ENCODE measurements around the gene THADA.
"Not testable (repeated sequence)": the region's sequence is repeated elsewhere in the genome, so short reads cannot be mapped to it uniquely, and the experiment has no call there.

The THADA gene

GRCh38 chr2:43541165-43541564 is 54.7 kb downstream of the THADA start:
- no peak for DNase-seq (ENCODE audit: low read depth in 2 of 2)

DNA sequence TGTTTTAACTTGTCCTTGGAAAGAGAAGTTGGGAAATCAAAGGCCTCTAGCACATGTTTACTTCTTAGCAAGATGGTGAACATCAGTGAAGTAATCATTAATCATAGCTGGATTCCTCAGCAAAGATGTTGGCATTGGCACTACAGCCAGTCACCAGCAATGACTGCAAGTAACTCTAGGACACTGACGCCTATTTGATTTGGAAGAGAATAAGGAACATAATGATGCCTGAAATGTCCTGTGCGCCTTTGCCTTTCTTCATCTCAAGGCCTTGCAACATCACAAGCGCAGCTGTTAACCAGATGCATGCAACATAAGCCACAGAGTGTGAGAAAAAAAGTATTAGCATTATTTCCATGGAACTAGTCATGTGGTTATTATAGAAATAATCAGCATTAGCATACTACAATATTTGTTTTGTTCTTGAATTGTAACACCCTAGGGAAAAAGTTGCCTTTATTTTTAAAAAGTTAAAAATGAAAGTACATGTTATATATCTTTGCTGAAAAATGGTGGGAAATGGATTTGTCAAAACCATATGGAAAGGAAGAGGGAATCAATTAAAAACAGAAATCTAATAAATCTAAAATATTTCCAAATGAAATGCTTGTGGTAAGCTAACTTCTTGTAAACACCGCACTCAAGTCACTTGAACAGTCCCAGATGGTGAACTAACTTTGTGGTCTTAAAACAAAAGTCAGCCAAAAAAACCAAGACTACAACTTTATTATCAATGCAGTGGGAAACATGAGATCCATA is 55.6 kb downstream of the THADA start:
- DNase-seq (ENCODE audit: low read depth in 2 of 2), result no peak

- DNase-seq (ENCODE audit: low read depth in 2 of 2), result no peak
Observed at GRCh38 chr2:43539436-43539835, 56.4 kb downstream of the THADA start.

GRCh38 chr2:43538034-43538670 is 57.7 kb downstream of the THADA start:
- no peak for DNase-seq (ENCODE audit: low read depth in 2 of 2)

- DNase-seq (ENCODE audit: low read depth in 2 of 2), result no peak
Observed at GRCh38 chr2:43537137-43537536, 58.7 kb downstream of the THADA start.

DNA sequence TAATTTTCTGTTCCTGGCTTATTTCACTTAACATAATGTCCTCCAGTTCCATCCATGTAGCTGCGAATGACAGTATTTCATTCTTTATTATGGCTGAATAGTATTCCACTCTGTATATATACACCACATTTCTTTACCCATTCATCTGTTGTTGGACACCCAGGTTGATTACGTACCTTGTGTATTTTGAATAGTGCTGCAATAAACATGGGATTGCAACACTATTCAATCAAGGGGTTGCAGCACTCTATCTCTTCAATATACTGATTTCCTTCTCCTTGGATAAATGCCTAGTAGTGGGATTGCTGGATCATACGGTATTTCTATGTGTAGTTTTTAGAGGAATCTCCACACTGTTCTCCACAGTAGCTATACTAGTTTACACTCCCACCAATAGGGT is 61.3 kb downstream of the THADA start:
- no peak for DNase-seq (ENCODE audit: low read depth in 2 of 2)

DNA sequence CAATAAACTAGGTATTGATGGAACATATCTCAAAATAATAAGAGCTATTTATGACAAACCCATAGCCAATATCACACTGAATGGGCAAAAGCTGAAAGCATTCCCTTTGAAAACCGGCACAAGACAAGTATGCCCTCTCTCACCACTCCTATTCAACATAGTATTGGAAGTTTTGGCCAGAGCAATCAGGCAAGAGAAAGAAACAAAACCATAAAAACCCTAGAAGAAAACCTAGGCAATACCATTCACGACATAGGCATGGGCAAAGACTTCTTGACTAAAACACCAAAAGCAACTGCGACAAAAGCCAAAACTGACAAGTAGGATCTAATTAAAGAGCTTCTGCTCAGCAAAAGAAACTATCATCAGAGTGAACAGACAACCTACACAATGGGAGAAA is 63.3 kb downstream of the THADA start:
- DNase-seq (ENCODE audit: low read depth in 2 of 2), result not testable (repeated sequence)

DNA sequence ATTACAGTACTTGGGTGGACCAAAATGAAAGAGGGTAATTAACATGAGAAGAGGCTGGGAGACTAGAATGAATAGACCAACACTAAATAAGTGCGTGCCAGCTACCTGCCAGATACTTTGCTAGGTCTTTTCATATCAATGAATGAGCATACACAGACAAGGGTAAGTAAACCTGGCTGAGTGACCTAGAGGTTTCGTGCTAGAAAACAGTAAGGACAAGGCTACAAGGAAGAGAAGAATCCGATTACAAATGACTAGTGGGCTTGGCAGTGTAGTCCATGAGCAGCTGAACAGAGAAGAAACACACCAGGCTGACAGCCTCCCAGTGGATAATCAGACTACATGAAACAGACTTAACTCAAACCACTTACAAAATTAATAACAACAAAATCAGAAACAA is 64.6 kb downstream of the THADA start:
- DNase-seq (ENCODE audit: low read depth in 2 of 2), result no peak

- no peak for DNase-seq (ENCODE audit: low read depth in 2 of 2)
Observed at GRCh38 chr2:43526994-43527393, 68.8 kb downstream of the THADA start.

DNA sequence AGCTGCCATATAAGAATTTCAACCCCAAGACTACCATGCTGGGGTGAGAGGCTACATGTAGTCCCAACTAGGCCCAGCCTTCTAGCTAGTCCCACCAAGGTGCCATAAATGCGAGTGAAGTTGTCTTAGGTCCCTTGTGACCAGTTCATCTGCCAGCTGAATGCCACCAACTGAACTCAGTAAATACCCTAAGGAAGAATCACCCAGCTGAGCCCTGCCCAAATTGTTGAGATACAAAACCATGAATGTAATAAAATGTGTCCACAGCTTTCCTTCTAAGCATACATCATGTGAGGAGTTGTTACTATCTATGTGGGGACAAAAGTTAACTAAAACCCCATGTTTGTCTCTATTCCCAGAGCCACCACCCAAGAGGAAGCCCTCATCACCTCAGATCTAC is 70.3 kb downstream of the THADA start:
- DNase-seq (ENCODE audit: low read depth in 2 of 2), result no peak

DNA sequence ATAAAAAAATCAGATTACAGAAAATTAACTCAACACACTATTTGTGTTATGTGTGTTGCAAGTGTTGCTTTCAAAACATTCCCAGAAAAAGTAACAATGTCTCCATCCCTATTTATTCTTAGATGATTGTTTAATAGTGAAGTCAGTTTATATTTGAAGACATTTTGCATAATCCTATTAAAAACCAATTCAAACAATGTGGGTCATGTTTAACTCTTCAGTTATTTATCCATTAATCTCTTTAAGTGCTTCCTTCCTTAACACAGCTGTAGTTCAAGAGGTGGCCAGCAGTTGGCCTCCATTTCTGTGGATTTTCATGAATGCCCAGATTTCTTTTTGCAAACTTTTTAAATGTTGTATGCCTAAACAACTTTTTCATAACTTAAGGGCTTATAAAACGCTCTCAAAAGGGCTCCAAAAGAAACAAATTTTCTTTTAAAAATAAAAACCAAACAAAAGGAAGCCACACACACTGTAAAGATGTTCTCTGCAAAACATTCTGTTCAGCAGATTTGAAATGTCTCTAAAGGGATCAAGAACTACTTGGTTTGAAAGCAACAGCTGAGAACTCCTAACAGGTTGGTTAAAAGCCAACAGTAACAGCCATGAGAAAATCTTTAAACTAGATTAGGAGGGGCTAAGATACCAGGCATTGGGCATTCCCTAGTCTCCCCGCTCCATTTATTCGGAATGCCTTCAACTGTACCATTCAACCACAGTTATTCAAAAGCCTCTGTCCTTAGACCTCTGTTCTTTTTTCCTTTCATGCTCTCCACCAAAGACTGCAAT is 71.5 kb downstream of the THADA start:
- DNase-seq (ENCODE audit: low read depth in 2 of 2), result no peak

- DNase-seq (ENCODE audit: low read depth in 2 of 2), result no peak
Observed at GRCh38 chr2:43522177-43522576, 73.7 kb downstream of the THADA start.

DNA sequence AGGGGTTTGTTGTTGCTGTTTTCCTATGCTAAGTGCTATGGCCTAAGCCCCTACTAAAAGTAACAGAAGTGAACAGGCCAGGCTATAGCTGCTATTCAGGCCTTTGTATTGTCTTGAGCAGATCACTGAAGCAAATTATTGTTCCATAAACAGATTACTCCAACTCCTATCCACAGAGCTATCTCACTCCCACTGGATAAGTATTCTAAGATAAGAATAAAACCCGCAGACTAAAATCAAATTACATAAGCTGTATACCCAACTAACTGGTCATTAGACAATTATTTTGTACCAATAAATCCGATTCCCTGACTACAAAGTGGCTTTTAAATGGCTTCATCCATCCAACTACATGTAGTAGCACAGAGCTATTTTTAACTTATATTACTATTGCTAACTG is 74.3 kb downstream of the THADA start:
- DNase-seq (ENCODE audit: low read depth in 2 of 2), result no peak

- DNase-seq (ENCODE audit: low read depth in 2 of 2), result no peak
Observed at GRCh38 chr2:43520919-43521318, 74.9 kb downstream of the THADA start.

- no peak for DNase-seq (ENCODE audit: low read depth in 2 of 2)
Observed at GRCh38 chr2:43519643-43520221, 76.1 kb downstream of the THADA start.

DNA sequence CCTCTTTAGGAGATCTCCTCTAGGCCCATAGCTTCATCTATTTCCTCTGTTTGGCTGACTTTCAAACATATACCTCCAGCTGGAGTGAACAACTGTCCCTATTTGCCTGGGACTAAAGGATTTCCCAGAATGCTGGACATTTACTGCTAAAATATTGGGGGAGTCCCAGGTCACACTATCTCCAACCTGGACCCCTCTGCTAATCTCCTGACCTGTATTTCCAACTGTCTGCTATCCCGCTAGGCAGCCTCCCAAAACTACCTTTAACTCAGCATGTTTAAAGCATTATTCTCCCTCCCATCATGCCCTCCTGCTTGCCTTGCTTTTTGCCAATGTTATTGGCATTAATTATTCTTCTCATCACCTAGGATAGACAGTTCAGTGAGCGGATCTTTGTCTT is 77.1 kb downstream of the THADA start:
- no peak for DNase-seq (ENCODE audit: low read depth in 2 of 2)

DNA sequence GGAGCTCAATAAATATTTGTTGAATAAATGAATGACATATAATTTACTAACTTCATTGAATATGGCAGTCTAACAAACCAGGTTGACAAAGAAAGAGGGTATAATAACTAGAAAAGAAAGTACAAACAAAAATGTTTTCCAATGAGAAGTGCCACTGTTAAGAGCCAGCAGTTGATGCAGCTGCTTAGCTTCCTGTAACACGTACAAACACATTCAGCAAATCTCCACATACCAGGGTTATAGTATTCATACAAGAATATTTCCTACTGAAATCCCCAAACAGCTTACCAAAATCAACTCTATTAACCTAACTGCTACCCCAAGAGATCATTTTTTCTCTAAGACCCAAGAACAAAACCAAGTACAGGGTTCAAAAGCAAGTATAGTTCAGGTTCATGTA is 77.7 kb downstream of the THADA start:
- DNase-seq (ENCODE audit: low read depth in 2 of 2), result no peak

DNA sequence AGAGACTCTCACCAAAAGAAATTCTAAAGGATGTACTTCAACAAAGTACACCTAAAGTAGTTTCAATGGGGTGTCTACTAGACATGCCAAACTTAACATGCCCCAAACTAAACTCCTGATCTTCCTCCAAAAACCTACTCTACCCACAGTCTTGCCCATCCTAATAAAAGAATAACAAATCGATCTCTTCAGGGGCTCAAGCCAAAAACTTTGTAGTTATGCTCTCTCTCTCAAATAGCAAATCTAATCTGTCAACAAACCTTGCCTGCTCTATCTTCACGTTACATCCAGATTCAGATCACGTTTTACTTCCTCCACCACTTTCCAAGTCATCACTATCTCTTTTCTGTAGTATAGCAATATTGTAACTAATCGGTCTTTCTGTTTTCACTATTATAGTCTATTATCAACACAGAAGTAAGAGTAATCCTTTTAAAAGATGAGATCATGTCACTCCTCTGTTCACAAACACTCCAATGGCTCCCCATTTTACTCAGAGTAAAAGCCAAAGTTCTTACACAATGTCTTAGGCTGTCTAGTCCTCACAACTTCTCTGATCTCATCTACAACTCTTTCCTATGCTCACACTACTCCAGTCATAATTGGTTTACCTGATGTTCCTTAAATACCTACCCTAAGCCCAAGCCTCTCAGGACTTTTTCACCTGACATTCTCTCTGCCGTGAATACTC is 79.9 kb downstream of the THADA start:
- DNase-seq (ENCODE audit: low read depth in 2 of 2), result no peak

DNA sequence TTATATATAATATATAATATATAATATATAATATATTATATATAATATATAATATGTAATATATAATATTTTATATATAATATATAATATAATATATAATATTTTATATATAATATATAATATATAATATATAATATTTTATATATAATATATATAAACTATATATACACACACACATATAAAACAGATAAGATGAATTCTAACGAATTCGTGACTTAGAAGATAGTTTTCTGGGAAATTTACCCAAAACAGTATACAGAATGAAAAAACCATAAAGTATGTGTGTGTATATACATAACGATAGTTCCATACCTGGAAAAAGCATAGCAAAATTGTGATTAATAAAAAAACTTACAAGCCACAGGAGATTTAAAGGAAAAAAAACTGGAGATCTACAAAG is 80.6 kb downstream of the THADA start:
- no peak for DNase-seq (ENCODE audit: low read depth in 2 of 2)

DNA sequence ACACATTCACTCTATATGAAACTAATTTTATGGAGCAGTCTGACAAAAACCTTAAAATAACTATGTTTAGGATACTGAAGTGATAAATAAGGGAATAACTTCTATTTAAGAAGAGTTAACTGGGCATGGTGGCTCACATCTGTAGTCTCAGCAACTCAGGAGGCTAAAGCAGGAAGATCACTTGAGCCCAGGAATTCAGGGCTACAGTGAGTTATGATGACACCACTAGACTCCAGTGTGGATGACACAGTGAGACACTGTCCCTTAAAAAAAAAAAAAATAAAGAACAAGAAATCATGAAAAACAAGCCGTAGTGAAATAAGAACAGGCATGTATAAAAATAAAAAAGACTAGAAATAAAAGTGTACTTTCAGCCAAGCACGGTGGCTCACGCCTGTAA is 82.0 kb downstream of the THADA start:
- no peak for DNase-seq (ENCODE audit: low read depth in 2 of 2)

DNA sequence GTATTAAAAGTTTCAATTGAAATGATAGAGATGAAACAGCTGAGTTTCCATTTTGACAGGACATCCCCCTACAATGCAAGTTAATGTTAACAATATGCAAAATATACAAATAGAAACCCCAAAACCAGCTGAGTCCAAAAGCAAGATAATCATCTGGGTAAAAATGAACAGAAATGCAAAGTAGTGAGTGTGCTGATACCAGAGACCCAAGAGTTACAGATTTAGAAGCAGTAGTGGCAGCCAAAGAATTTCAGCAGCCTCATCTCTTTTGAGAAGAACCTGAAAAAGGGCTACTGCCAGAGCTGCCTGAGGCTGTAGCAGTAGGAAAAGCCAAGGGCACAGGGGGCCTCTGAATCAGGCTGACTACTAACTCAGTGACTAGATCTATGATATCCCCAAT is 82.6 kb downstream of the THADA start:
- no peak for DNase-seq (ENCODE audit: low read depth in 2 of 2)

- no peak for DNase-seq (ENCODE audit: low read depth in 2 of 2)
Observed at GRCh38 chr2:43511199-43511598, 84.6 kb downstream of the THADA start.
